ENCODE data around the gene RECQL5. TPM values are rescaled to one million over a fixed set of nuclear protein-coding genes. Genes with fewer than 3 reads are reported as not detected.

RECQL5 gene
- total and polyA plus RNA-seq, 2 of the 8 experiments (the other 6 are each of a cell fraction or from before 2014, with no cell fraction given), result 15.1 to 41.1 TPM

DNA sequence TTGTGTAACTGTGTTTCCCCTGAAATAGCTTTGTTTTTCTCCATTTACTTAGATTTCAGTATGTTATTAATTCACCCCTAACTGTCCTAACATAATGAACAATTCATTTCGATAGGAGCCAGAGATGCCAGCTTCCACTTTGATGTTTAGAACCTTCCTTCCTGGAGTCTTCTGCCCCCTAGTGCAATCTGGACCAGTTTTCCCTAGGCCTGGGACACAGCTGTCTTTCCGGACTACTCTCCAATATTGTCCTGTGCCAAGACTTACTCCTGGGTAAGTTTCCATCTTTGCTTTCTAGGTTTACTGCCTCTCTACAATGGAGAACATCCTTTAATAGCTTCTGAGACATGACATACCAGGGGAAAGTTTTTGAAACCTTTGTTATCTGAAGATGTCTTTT lies 12.8 kb downstream of the RECQL5 start (continued):
- TF ChIP-seq, protein P1, sequence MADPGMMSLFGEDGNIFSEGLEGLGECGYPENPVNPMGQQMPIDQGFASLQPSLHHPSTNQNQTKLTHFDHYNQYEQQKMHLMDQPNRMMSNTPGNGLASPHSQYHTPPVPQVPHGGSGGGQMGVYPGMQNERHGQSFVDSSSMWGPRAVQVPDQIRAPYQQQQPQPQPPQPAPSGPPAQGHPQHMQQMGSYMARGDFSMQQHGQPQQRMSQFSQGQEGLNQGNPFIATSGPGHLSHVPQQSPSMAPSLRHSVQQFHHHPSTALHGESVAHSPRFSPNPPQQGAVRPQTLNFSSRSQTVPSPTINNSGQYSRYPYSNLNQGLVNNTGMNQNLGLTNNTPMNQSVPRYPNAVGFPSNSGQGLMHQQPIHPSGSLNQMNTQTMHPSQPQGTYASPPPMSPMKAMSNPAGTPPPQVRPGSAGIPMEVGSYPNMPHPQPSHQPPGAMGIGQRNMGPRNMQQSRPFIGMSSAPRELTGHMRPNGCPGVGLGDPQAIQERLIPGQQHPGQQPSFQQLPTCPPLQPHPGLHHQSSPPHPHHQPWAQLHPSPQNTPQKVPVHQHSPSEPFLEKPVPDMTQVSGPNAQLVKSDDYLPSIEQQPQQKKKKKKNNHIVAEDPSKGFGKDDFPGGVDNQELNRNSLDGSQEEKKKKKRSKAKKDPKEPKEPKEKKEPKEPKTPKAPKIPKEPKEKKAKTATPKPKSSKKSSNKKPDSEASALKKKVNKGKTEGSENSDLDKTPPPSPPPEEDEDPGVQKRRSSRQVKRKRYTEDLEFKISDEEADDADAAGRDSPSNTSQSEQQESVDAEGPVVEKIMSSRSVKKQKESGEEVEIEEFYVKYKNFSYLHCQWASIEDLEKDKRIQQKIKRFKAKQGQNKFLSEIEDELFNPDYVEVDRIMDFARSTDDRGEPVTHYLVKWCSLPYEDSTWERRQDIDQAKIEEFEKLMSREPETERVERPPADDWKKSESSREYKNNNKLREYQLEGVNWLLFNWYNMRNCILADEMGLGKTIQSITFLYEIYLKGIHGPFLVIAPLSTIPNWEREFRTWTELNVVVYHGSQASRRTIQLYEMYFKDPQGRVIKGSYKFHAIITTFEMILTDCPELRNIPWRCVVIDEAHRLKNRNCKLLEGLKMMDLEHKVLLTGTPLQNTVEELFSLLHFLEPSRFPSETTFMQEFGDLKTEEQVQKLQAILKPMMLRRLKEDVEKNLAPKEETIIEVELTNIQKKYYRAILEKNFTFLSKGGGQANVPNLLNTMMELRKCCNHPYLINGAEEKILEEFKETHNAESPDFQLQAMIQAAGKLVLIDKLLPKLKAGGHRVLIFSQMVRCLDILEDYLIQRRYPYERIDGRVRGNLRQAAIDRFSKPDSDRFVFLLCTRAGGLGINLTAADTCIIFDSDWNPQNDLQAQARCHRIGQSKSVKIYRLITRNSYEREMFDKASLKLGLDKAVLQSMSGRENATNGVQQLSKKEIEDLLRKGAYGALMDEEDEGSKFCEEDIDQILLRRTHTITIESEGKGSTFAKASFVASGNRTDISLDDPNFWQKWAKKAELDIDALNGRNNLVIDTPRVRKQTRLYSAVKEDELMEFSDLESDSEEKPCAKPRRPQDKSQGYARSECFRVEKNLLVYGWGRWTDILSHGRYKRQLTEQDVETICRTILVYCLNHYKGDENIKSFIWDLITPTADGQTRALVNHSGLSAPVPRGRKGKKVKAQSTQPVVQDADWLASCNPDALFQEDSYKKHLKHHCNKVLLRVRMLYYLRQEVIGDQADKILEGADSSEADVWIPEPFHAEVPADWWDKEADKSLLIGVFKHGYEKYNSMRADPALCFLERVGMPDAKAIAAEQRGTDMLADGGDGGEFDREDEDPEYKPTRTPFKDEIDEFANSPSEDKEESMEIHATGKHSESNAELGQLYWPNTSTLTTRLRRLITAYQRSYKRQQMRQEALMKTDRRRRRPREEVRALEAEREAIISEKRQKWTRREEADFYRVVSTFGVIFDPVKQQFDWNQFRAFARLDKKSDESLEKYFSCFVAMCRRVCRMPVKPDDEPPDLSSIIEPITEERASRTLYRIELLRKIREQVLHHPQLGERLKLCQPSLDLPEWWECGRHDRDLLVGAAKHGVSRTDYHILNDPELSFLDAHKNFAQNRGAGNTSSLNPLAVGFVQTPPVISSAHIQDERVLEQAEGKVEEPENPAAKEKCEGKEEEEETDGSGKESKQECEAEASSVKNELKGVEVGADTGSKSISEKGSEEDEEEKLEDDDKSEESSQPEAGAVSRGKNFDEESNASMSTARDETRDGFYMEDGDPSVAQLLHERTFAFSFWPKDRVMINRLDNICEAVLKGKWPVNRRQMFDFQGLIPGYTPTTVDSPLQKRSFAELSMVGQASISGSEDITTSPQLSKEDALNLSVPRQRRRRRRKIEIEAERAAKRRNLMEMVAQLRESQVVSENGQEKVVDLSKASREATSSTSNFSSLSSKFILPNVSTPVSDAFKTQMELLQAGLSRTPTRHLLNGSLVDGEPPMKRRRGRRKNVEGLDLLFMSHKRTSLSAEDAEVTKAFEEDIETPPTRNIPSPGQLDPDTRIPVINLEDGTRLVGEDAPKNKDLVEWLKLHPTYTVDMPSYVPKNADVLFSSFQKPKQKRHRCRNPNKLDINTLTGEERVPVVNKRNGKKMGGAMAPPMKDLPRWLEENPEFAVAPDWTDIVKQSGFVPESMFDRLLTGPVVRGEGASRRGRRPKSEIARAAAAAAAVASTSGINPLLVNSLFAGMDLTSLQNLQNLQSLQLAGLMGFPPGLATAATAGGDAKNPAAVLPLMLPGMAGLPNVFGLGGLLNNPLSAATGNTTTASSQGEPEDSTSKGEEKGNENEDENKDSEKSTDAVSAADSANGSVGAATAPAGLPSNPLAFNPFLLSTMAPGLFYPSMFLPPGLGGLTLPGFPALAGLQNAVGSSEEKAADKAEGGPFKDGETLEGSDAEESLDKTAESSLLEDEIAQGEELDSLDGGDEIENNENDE (IDR thresholded peaks at IDR 0.05; ENCODE audit: insufficient replicate concordance, low read length), result no peak
- TF ChIP-seq KDM4A (IDR thresholded peaks at IDR 0.05; ENCODE audit: low read depth, low read length, severe bottlenecking), result no peak
- no peak for TF ChIP-seq NANOG (IDR thresholded peaks at IDR 0.05; ENCODE audit: insufficient read depth, low read depth, low read length, poor library complexity, severe bottlenecking)
- TF ChIP-seq KDM5A (IDR thresholded peaks at IDR 0.05; ENCODE audit: low read length), result no peak
- TF ChIP-seq RFX5 (IDR thresholded peaks at IDR 0.05; ENCODE audit: borderline replicate concordance, low read depth, low read length), result no peak

Measured in H1 (cell line).